HG03196 (cell line): ENCODE measurements around the gene MAP3K10.

Experiments
- ATAC-seq: cut with Tn5 transposase; IDR thresholded peaks from one replicate; pipeline ENCODE4 v1.9.1; 2021; ENCODE audit not compliant: unreplicated experiment

Gene MAP3K10

GRCh38 chr19:40232949-40233810, 42.0 kb downstream of the MAP3K10 start:
- ATAC-seq = no peak

- no peak for ATAC-seq
Observed at GRCh38 chr19:40233811-40234389, 42.7 kb downstream of the MAP3K10 start.

GRCh38 chr19:40234429-40235237, 43.4 kb downstream of the MAP3K10 start:
- ATAC-seq = no peak

- ATAC-seq = no peak
Observed at GRCh38 chr19:40235238-40236025, 44.2 kb downstream of the MAP3K10 start.

GRCh38 chr19:40236026-40236355, 44.8 kb downstream of the MAP3K10 start:
- no peak for ATAC-seq

GRCh38 chr19:40236366-40236765, 45.1 kb downstream of the MAP3K10 start:
- no peak for ATAC-seq

- no peak for ATAC-seq
Observed at GRCh38 chr19:40237791-40238190, 46.6 kb downstream of the MAP3K10 start.

GRCh38 chr19:40238775-40239174, 47.5 kb downstream of the MAP3K10 start:
- no peak for ATAC-seq

GRCh38 chr19:40239415-40240226, 48.4 kb downstream of the MAP3K10 start:
- no peak for ATAC-seq

- ATAC-seq = no peak
Observed at GRCh38 chr19:40240332-40240731, 49.1 kb downstream of the MAP3K10 start.

- no peak for ATAC-seq
Observed at GRCh38 chr19:40241125-40241808, 50.0 kb downstream of the MAP3K10 start.

- no peak for ATAC-seq
Observed at GRCh38 chr19:40241809-40242384, 50.7 kb downstream of the MAP3K10 start.

GRCh38 chr19:40242480-40242879, 51.3 kb downstream of the MAP3K10 start:
- no peak for ATAC-seq

GRCh38 chr19:40243181-40243580, 52.0 kb downstream of the MAP3K10 start:
- no peak for ATAC-seq

- no peak for ATAC-seq
Observed at GRCh38 chr19:40244579-40245317, 53.5 kb downstream of the MAP3K10 start.

- ATAC-seq = no peak
Observed at GRCh38 chr19:40245506-40246128, 54.4 kb downstream of the MAP3K10 start.

- ATAC-seq = no peak
Observed at GRCh38 chr19:40246292-40247073, 55.3 kb downstream of the MAP3K10 start.
